Liver (tissue), 9 donors: ENCODE data around the gene SORL1. TPM values are rescaled to one million over a fixed set of nuclear protein-coding genes. Genes with fewer than 3 reads are reported as not detected.

Experiments used
- DNase-seq: peaks from one replicate; pipeline ENCODE4 v3.0.0-alpha.2; 2017; ENCODE audit warnings: low spot score
- H3K27ac ChIP-seq, 2 donors: one replicate each; pipeline ENCODE4 v1.7.0; 2013; ENCODE audit warnings: inconsistent platforms in 2 of 2, low read length in 2 of 2, control low read depth in 1 of 2, low read depth in 1 of 2, mild to moderate bottlenecking in 1 of 2
- H3K27me3 ChIP-seq, 4 donors: one replicate each; pipeline versions ENCODE4 v1.6.1 to v1.7.0; 2013; ENCODE audit warnings: low read length in 3 of 4, inconsistent platforms in 1 of 4, mild to moderate bottlenecking in 1 of 4, moderate library complexity in 1 of 4; ENCODE audit not compliant: control insufficient read depth in 4 of 4, insufficient read depth in 4 of 4
- H3K36me3 ChIP-seq, 4 donors: one replicate each; pipeline versions ENCODE4 v1.6.1 to v1.7.0; 2013; ENCODE audit warnings: low read length in 3 of 4, mild to moderate bottlenecking in 3 of 4, low read depth in 1 of 4, moderate library complexity in 1 of 4; ENCODE audit not compliant: control insufficient read depth in 4 of 4, insufficient read depth in 3 of 4
- H3K4me1 ChIP-seq, 4 donors: one replicate each; pipeline versions ENCODE4 v1.6.1 to v1.7.0; 2013; ENCODE audit warnings: low read length in 3 of 4, mild to moderate bottlenecking in 3 of 4, moderate library complexity in 1 of 4; ENCODE audit not compliant: control insufficient read depth in 4 of 4, insufficient read depth in 4 of 4
- H3K4me3 ChIP-seq, 3 donors: one replicate each; pipeline versions ENCODE4 v1.6.1 to v1.7.0; 2013; ENCODE audit warnings: low read length in 3 of 3, control low read depth in 1 of 3, low read depth in 1 of 3, mild to moderate bottlenecking in 1 of 3
- H3K9ac ChIP-seq, 2 donors: one replicate each; pipeline ENCODE4 v1.7.0; 2013; ENCODE audit warnings: low read length in 2 of 2, mild to moderate bottlenecking in 2 of 2, moderate library complexity in 2 of 2, control low read depth in 1 of 2, low read depth in 1 of 2
- H3K9me3 ChIP-seq, 4 donors: one replicate each; pipeline versions ENCODE4 v1.6.1 to v1.7.0; 2013; ENCODE audit warnings: low read length in 3 of 4; ENCODE audit not compliant: control insufficient read depth in 4 of 4
- EGR1 ChIP-seq, 2 donors: IDR thresholded peaks; 2 replicates each; pipeline ENCODE4 v1.6.1; 2016 to 2018; ENCODE audit warnings: antibody characterized with exemption in 2 of 2, low read depth in 2 of 2
- GABPA ChIP-seq, 2 donors: IDR thresholded peaks in 1 of 2; conservative IDR thresholded peaks in 1 of 2; 2 replicates each; pipeline ENCODE4 v1.6.1; 2016; ENCODE audit warnings: antibody characterized with exemption in 2 of 2, mild to moderate bottlenecking in 1 of 2, moderate library complexity in 1 of 2
- HNF4A ChIP-seq, 2 donors: conservative IDR thresholded peaks; 2 replicates each; pipeline ENCODE4 v1.6.1; 2016; ENCODE audit warnings: antibody characterized with exemption in 2 of 2, mild to moderate bottlenecking in 2 of 2
- HNF4G ChIP-seq: IDR thresholded peaks from 2 replicates; pipeline ENCODE4 v1.6.1; 2016; ENCODE audit warnings: antibody characterized with exemption
- NR2F2 ChIP-seq: IDR thresholded peaks from 2 replicates; pipeline ENCODE4 v1.6.1; 2016; ENCODE audit warnings: antibody characterized with exemption
- SP1 ChIP-seq: IDR thresholded peaks from 2 replicates; pipeline ENCODE4 v1.6.1; 2018; ENCODE audit warnings: antibody characterized with exemption, mild to moderate bottlenecking
- TAF1 ChIP-seq: conservative IDR thresholded peaks from 2 replicates; pipeline ENCODE4 v1.6.1; 2016; ENCODE audit warnings: antibody characterized with exemption, mild to moderate bottlenecking
- WGBS: extraction: QIAGEN DNeasy Blood & Tissue Kit; methylation state at CpG from one replicate; pipeline ENCODE4 v1.1.7; 2013; 5-methylcytosine and 5-hydroxymethylcytosine counted together
- polyA plus RNA-seq, 2 donors: library from polyadenylated mRNA; stranded (reverse) in 1 of 2; unstranded in 1 of 2; fragments of 200-250 nt in 1 of 2; fragments of >200 nt in 1 of 2; fragmentation: Nextera tagmentation in 1 of 2; extraction: Ambion mirVana in 1 of 2; gene quantifications; one replicate each; pipeline versions ENCODE4 v1.2.1 to v1.2.3, GENCODE V29; 2013 to 2015
- total RNA-seq, 2 donors: library from RNA; depleted of rRNA; stranded (reverse); fragments of >200 nt; gene quantifications; one replicate each; pipeline ENCODE4 v1.2.3, GENCODE V29; 2014
- TF ChIP-seq, protein P1 (sequence below): IDR thresholded peaks from 2 replicates; pipeline ENCODE4 v1.6.1; 2016; ENCODE audit warnings: antibody characterized with exemption, mild to moderate bottlenecking
- TF ChIP-seq, protein P2 (sequence below): fragments of 150-350 bp; IDR thresholded peaks from 2 replicates; pipeline ENCODE4 v1.5.1; 2017; ENCODE audit warnings: improper control_type of control experiment, low read depth, low read length; ENCODE audit not compliant: missing input control
- TF ChIP-seq, protein P3 (sequence below): IDR thresholded peaks from 2 replicates; pipeline ENCODE4 v1.6.1; 2016; ENCODE audit warnings: antibody characterized with exemption
- donor health status: healthy.
- donor health status: healthy.
- donor health status: healthy.
- donor health status: healthy.
- donor health status: healthy.

The SORL1 gene
- total and polyA plus RNA-seq, 4 donors, result 14.6 to 124 (median 25.4) TPM

DNA sequence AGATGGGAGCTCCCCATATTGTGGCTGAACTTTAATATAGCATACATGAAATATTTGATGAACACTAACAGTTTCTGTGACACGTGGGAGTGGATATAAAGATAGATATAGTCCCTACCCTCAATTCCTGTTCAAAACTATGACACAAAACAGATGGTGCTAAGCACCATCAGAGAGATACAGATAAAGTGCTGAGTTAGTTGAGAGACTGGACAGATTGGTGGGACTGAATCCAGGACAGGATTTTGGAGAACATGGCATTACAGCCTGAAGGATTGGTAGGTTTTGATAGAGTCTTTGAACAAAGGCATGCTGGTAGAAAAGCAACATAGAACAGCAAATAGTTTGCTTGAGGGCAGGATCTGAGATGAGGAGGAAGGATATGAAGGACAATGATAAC, 215.7 kb downstream of the SORL1 start (continued):
- TF ChIP-seq, protein P1, sequence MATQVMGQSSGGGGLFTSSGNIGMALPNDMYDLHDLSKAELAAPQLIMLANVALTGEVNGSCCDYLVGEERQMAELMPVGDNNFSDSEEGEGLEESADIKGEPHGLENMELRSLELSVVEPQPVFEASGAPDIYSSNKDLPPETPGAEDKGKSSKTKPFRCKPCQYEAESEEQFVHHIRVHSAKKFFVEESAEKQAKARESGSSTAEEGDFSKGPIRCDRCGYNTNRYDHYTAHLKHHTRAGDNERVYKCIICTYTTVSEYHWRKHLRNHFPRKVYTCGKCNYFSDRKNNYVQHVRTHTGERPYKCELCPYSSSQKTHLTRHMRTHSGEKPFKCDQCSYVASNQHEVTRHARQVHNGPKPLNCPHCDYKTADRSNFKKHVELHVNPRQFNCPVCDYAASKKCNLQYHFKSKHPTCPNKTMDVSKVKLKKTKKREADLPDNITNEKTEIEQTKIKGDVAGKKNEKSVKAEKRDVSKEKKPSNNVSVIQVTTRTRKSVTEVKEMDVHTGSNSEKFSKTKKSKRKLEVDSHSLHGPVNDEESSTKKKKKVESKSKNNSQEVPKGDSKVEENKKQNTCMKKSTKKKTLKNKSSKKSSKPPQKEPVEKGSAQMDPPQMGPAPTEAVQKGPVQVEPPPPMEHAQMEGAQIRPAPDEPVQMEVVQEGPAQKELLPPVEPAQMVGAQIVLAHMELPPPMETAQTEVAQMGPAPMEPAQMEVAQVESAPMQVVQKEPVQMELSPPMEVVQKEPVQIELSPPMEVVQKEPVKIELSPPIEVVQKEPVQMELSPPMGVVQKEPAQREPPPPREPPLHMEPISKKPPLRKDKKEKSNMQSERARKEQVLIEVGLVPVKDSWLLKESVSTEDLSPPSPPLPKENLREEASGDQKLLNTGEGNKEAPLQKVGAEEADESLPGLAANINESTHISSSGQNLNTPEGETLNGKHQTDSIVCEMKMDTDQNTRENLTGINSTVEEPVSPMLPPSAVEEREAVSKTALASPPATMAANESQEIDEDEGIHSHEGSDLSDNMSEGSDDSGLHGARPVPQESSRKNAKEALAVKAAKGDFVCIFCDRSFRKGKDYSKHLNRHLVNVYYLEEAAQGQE, result no peak
- TF ChIP-seq GABPA (IDR thresholded peaks at IDR 0.05 in 1 of 2, conservative IDR thresholded peaks at IDR 0.05 in 1 of 2) (no peak), NR2F2 (no peak), HNF4G (no peak), HNF4A (conservative IDR thresholded peaks at IDR 0.05) (no peak)
- TF ChIP-seq, protein P2, sequence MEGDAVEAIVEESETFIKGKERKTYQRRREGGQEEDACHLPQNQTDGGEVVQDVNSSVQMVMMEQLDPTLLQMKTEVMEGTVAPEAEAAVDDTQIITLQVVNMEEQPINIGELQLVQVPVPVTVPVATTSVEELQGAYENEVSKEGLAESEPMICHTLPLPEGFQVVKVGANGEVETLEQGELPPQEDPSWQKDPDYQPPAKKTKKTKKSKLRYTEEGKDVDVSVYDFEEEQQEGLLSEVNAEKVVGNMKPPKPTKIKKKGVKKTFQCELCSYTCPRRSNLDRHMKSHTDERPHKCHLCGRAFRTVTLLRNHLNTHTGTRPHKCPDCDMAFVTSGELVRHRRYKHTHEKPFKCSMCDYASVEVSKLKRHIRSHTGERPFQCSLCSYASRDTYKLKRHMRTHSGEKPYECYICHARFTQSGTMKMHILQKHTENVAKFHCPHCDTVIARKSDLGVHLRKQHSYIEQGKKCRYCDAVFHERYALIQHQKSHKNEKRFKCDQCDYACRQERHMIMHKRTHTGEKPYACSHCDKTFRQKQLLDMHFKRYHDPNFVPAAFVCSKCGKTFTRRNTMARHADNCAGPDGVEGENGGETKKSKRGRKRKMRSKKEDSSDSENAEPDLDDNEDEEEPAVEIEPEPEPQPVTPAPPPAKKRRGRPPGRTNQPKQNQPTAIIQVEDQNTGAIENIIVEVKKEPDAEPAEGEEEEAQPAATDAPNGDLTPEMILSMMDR, result no peak

DNA sequence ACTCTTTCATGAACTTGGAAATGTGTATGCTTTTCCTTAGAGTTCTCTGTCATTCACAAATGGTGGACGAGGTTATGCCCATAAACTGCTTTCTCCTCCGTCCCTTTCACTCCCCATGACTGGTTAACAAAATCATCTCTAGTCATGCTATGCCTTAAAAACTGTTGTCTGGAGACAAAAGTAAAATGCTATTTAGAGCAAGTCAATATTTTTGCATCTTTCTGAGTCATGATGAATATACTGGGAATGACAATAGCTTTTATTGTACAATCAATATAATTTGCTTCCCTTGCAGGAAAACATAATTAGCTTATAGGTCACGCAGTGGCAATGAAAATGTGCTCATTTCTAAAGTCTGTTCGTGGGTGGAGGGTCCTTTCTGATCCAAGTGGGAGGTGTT, 217.3 kb downstream of the SORL1 start:
- no peak overlapping the region for H3K9ac ChIP-seq
- H3K4me1 ChIP-seq, result no peaks in the 10 kb centered on the region
- H3K9me3 ChIP-seq, result no peaks in the 10 kb centered on the region
- no peaks in the 10 kb centered on the region for H3K36me3 ChIP-seq
- H3K4me3 ChIP-seq, result no peak overlapping the region
- H3K27ac ChIP-seq, result no peak overlapping the region
- no peak for DNase-seq
- 78% methylated on average over 4 of the region's 4 CpGs for WGBS
- TF ChIP-seq, protein P1, result no peak
- no peak for TF ChIP-seq EGR1 (IDR thresholded peaks at IDR 0.05; ENCODE audit: low read depth in 2 of 2)
- TF ChIP-seq, protein P3, sequence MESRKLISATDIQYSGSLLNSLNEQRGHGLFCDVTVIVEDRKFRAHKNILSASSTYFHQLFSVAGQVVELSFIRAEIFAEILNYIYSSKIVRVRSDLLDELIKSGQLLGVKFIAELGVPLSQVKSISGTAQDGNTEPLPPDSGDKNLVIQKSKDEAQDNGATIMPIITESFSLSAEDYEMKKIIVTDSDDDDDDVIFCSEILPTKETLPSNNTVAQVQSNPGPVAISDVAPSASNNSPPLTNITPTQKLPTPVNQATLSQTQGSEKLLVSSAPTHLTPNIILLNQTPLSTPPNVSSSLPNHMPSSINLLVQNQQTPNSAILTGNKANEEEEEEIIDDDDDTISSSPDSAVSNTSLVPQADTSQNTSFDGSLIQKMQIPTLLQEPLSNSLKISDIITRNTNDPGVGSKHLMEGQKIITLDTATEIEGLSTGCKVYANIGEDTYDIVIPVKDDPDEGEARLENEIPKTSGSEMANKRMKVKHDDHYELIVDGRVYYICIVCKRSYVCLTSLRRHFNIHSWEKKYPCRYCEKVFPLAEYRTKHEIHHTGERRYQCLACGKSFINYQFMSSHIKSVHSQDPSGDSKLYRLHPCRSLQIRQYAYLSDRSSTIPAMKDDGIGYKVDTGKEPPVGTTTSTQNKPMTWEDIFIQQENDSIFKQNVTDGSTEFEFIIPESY, result no peak
- no peak for TF ChIP-seq TAF1
- no peak for TF ChIP-seq SP1
- peaks cover 0 to 2% (median 0%) of the 10 kb centered on the region in 4 donors for H3K27me3 ChIP-seq
